Measurements from ENCODE around the gene LPO. TPM values are rescaled to one million over a fixed set of nuclear protein-coding genes. Genes with fewer than 3 reads are reported as not detected.

LPO gene
- total RNA-seq, 1 experiment from 2014 or later = 0.05 TPM

GRCh38 chr17:58254803-58255202 is 16.4 kb downstream of the LPO start:
- DNase-seq (ENCODE audit: low read depth) = no peak

- no peak for DNase-seq (ENCODE audit: low read depth)
Observed at GRCh38 chr17:58262149-58262548, 23.8 kb downstream of the LPO start.

GRCh38 chr17:58263773-58264172 is 25.4 kb downstream of the LPO start:
- no peak for DNase-seq (ENCODE audit: low read depth)

GRCh38 chr17:58264407-58265103 is 26.2 kb downstream of the LPO start:
- no peak for DNase-seq (ENCODE audit: low read depth)

GRCh38 chr17:58265271-58265670 is 26.9 kb downstream of the LPO start:
- no peak for DNase-seq (ENCODE audit: low read depth)

- DNase-seq (ENCODE audit: low read depth) = no peak
Observed at GRCh38 chr17:58265902-58266875, 27.8 kb downstream of the LPO start.

- no peak for DNase-seq (ENCODE audit: low read depth)
Observed at GRCh38 chr17:58267347-58268324, 29.3 kb downstream of the LPO start.

GRCh38 chr17:58268326-58268725 is 29.9 kb downstream of the LPO start:
- no peak for DNase-seq (ENCODE audit: low read depth)

- no peak for DNase-seq (ENCODE audit: low read depth)
Observed at GRCh38 chr17:58268774-58269556, 30.6 kb downstream of the LPO start.

- DNase-seq (ENCODE audit: low read depth) = no peak
Observed at GRCh38 chr17:58269557-58270291, 31.3 kb downstream of the LPO start.

- no peak for DNase-seq (ENCODE audit: low read depth)
Observed at GRCh38 chr17:58270476-58271215, 32.3 kb downstream of the LPO start.

GRCh38 chr17:58271216-58271931 is 33.0 kb downstream of the LPO start:
- DNase-seq (ENCODE audit: low read depth) = no peak

GRCh38 chr17:58272367-58273280 is 34.2 kb downstream of the LPO start:
- DNase-seq (ENCODE audit: low read depth) = no peak

GRCh38 chr17:58273453-58274104 is 35.2 kb downstream of the LPO start:
- DNase-seq (ENCODE audit: low read depth) = no peak

- DNase-seq (ENCODE audit: low read depth) = no peak
Observed at GRCh38 chr17:58275417-58275816, 37.0 kb downstream of the LPO start.

- DNase-seq (ENCODE audit: low read depth) = no peak
Observed at GRCh38 chr17:58276423-58276822, 38.0 kb downstream of the LPO start.

Measured in HT1080 (cell line).